Suppressor macrophage treated with lipopolysaccharide for 4 hours (primary cell): Measurements from ENCODE around the gene TM9SF4.
A peak's percentile ranks its signal among the peaks of the same experiment; 100 is the strongest.
"Not testable (repeated sequence)": the region's sequence is repeated elsewhere in the genome, so short reads cannot be mapped to it uniquely, and the experiment has no call there.

Experiments used
- DNase-seq: peaks from one replicate; pipeline ENCODE4 v3.0.0-alpha.2; 2020

TM9SF4 gene

GRCh38 chr20:32091888-32092346, 17.6 kb upstream of the TM9SF4 start:
- DNase-seq: peak; percentile 84

DNA sequence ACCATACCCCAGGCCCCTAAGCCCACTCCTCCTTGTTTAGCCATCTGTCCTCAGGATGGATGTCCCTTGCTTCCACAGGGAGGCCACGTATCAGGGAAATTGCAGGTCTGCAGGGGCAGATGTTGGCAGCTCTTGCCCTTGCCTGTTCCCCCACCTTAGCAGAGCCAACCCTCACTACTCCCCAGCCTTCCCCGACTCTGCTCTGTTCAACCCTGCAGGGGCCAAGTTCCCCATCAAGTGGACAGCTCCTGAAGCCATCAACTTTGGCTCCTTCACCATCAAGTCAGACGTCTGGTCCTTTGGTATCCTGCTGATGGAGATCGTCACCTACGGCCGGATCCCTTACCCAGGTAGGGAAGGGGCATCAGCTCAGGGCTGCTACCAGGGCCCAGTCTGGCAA, 10.7 kb upstream of the TM9SF4 start:
- DNase-seq: no peak

DNA sequence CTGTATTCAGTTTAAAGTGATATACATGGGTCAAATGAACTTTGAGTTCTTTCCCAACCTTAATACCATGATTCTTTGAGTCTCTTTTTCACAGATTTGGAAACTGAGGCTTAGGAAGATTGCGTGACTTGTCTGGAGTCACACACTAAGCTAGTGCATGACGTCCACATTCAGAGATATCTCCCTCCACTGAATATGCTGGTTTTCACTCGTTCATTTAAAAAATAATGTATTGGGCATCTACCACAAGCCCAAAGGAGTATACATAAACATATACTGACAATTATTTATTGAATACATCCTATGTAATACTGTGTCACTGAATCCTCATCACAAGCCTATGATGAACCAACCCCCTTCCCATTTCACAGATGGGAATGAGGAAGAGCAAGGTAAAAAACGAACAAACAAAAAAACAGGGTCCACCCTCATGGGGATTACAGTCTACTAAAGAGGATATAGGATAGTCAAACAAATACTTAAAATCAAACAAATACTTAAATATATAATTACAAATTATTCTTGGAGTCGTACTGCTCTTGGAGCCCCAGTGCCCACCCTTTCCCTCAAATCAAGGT, 611 bp upstream of the TM9SF4 start:
- DNase-seq: no peak

DNA sequence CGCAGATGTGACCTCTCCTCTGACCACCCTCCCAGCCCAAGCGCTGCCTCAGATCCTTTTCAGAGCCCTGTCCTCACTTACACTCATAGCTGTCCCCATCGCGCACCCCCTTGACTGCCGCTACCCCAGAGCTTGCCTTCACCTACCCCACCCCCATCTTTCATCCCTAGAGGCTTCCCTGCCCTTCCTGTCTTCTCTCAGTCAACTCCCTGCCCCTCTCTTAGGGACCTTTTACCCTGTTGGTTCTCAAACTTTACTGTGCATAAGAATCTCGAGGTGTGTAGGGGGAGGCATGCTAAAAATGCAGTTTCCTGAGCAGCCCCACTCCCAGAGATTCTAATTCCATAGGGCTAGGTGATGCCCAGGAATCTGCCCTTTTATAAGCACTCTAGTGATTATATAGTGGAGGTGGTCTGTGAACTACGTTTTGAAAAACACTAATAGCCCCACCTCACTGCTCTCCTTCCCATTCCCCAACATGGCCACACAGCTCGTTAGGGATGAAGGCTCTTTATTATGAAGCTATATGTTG, 725 bp downstream of the TM9SF4 start:
- no peak for DNase-seq

DNA sequence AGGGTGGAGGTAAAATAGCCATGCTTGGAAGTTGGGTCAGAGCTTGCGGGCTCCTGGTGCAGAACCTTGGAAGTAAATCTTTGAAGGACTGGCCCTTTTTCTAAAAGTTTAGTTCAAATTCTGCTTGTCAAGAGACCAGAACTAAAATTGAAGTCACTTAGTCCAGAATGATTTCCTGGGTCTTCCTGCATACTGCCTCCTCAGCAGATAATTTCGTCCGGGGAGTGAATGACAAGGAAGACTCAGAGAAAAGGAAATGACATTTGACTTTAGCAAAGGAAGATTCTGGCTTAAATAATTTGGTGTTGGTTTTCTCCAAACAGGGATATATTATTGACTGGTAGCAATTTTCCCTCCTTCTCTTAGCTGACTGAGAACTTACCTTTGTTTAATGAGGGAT, 1.2 kb downstream of the TM9SF4 start:
- DNase-seq: peak; percentile 46

DNA sequence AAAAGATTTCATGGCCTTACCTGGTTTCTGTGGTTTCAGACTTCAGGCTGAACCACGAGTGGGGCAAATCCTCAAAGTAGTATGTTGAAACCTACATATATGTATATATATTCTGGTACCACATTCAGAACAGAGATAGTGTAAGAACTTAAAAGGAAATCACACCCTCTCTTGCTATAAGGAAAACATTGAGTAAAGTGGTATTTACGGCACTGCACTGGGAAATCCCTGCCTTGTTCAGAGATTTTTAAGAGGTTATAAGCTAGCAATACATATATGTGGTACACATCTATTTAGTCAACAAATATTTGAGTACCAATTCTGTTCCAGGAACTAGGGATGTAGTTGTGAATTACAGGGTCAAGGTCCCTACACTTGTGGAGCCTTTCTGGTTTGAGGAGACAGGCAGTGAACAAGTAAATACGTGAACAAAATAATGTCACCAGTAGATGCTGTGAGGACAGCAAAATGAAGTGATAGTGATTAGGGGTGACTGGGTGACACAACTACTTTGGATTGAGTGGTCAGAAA, 1.7 kb downstream of the TM9SF4 start:
- DNase-seq: peak; percentile 59

DNA sequence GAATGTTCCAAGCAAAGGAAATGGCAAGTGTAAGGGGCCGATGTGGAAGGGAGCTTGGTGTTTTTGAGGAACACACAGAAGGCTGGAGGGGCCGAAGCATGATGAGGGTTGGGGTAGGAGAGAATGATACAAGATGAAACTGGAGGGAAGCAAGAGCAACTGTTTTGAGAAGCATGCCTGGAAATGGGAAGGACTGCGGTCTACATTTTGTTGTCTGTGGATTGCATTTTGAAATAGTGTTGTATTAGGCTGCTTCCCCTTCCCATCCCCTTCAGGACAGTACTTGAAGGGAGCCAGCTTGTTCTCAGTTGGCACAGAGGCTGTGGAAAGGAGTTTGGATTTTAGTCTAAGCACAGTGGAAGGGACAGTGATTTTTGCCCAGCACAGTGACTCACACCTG, 2.2 kb downstream of the TM9SF4 start:
- DNase-seq: peak; percentile 88

- peak; percentile 98 for DNase-seq
Observed at GRCh38 chr20:32112841-32113240, 3.3 kb downstream of the TM9SF4 start.

DNA sequence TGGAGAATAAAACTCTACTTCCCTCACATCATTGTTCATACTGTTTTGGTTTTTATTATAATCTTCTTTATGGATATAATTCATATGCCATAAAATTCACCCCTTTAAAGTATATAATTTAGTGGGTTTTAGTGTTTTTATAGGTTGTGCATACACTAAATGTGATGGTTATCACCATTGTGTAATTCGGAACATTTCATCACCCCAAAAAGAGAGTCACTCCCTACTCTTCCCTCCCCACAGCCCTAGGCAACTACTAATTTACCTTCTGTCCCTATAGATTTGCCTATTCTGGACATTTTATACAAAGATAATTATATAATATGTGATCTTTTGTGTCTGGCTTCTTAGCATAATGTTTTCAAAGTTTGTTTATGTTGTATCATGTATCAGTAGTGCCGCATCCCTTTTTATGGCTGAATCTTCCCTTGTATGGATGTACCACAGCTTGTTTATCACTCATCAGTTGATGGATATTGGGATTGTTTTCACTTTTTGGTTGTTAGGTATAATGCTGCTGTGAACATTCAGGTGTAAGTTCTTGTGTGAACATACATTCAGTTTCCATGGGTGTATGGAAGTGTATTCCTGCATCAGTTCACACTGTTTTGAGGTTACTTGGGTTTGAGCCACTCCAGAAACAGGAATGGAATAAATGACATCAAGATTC, 4.2 kb downstream of the TM9SF4 start:
- peak; percentile 64 for DNase-seq

DNA sequence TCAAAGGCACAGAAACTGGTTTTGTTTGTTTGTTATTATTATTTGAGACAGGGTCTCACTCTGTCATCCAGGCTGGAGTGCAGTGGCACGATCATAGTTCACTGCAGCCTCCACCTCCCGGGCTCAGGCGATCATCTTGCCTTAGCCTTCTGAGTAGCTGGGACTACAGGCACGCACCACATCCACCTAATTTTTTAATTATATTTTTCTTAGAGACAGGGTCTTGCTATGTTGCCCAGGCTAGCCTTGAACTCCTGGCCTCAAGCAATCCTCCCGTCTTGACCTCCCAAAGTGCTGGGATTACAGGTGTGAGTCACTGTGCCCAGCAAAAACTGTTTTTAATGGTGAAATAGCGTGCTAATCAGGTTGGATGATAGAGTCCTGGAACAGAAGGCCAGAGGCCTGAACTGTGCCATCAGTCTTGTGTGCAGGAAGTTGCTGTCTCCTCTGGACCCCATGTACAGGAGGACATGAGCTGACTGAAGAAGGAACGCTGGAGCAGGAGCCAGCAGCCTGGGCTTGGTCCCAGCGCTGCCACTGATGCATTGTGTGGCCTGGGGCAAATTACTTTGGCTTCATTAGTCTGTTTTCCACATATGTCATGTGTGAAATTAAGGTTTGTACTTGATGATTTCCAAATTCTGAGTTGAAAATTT, 4.9 kb downstream of the TM9SF4 start:
- DNase-seq: no peak

- no peak for DNase-seq
Observed at GRCh38 chr20:32115211-32115767, 5.8 kb downstream of the TM9SF4 start.

- DNase-seq: no peak
Observed at GRCh38 chr20:32116079-32116521, 6.6 kb downstream of the TM9SF4 start.

DNA sequence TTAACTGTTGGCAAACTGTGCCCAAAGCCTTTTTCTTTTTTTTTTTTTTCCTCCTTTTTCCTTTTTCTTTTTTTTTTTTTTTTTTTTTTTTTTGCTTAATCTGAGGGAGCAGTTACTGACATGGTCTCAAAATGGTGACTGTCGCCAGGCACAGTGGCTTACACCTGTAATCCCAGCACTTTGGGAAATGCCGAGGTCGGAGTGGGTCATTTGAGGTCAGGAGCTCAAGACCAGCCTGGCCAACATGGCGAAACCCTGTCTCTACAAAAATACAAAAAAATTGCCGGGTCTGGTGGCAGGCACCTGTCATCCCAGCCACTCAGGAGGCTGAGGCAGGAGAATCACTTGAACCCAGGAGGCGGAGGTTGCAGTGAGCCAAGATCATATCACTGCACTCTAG, 7.3 kb downstream of the TM9SF4 start:
- not testable (repeated sequence) for DNase-seq

- not testable (repeated sequence) for DNase-seq
Observed at GRCh38 chr20:32118427-32118826, 8.9 kb downstream of the TM9SF4 start.

- DNase-seq: no peak
Observed at GRCh38 chr20:32119734-32120133, 10.2 kb downstream of the TM9SF4 start.

- DNase-seq: not testable (repeated sequence)
Observed at GRCh38 chr20:32121908-32122307, 12.4 kb downstream of the TM9SF4 start.

- no peak for DNase-seq
Observed at GRCh38 chr20:32123088-32123487, 13.6 kb downstream of the TM9SF4 start.

DNA sequence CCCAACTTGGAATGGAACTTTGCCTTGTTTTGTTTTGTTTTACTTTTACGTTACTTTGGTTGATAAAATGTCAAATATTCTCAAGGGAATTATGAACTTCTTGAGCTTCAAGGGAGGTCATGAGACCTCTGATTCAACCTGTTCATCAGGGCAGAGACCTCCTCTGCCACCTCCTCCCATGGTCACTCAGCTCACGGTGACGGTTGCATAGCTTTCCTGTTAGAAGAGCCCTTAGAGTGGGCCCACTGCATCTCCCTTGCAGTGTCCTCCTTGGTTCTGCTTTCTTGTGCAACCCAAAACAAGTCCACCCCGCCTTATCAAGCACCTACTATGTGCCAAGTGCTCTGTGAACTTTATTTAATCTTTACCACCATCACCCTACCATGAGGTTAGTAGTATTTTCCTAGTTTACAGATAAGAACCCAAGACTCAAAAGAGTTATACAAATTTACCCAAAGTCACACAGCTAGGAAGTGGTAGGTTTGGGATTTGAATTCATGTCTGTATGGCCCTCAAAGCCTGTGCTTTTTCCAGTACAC, 15.5 kb downstream of the TM9SF4 start:
- no peak for DNase-seq

- DNase-seq: no peak
Observed at GRCh38 chr20:32125506-32125905, 16.0 kb downstream of the TM9SF4 start.

DNA sequence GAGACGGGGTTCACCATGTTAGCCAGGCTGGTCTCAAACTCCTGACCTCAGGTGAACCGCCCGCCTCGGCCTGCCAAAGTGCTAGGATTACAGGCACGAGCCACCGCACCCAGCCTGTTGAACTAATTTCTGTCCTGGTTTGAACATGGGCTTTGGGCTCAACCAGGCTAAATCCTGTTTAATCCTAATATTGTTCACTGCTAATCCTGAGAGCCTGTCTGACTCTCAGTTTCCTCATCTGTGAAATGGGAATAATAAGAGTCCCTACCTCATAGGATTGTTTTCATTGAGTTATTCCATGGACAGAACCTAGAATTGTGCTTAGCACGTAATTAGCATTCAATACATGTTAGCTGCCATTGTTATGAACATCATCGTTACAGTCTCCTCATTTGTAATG, 17.4 kb downstream of the TM9SF4 start:
- no peak for DNase-seq

- no peak for DNase-seq
Observed at GRCh38 chr20:32127347-32127746, 17.8 kb downstream of the TM9SF4 start.

DNA sequence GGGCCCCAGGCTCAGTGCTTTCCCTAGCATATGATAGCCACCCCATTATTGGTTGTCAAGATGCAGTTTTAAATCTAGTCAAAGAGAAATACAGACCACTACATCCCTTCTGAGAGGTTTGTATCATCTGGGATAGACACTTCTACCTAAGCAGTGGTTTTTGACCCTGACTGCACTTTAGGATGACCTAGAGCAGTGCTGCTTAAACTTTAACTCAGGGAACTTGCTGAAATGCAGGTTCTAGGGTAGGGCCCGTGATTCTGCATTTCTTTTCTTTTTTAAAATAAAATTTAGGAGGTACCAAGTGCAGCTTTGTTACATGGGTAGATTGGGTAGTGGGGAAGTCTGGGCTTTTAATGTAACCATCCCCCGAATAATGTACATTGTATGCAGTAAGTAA, 18.7 kb downstream of the TM9SF4 start:
- no peak for DNase-seq

DNA sequence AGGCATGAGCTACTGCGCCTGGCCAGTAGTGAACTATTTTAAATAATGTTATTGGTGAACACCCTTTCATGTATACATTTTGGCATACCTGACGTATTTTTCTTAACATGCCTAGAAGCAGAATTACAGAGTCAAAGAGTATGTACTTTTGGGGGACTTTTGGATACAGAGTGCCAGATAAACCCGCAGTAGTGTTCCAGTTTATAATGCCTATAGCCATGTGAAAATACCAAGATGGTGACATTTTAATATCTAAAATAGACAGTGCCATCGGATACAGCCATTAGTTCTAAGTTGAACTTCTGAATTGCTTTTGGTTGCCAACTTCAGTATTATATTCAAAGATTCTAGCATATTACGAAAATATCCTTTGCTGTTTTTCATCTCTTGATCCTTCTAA, 20.3 kb downstream of the TM9SF4 start:
- DNase-seq: no peak
